OCI-LY1 (cell line): ENCODE results near the gene SNRNP27.
A peak's percentile ranks its signal among the peaks of the same experiment; 100 is the strongest.
"Not testable (repeated sequence)": the region's sequence is repeated elsewhere in the genome, so short reads cannot be mapped to it uniquely, and the experiment has no call there.

Source experiments
- H2AFZ ChIP-seq: fragments of 200-600 bp; sonication (generic), shearing (Covaris generic); 2 replicates; pipeline ENCODE4 v1.6.0; 2014; ENCODE audit warnings: antibody characterized with exemption, mild to moderate bottlenecking, low read length
- H3F3A ChIP-seq: fragments of 200-600 bp; sonication (generic), shearing (Covaris generic); 2 replicates; pipeline ENCODE4 v1.6.0; 2014; ENCODE audit warnings: mild to moderate bottlenecking, antibody characterized with exemption, low read length, moderate library complexity; ENCODE audit not compliant: insufficient read depth
- H3K27ac ChIP-seq: fragments of 200-600 bp; sonication (generic); 2 replicates; pipeline ENCODE4 v1.5.1; 2014; ENCODE audit warnings: low read length, mixed run types, mild to moderate bottlenecking, low read depth; ENCODE audit not compliant: poor library complexity, severe bottlenecking
- H3K27me3 ChIP-seq: fragments of 200-600 bp; sonication (generic); 2 replicates; pipeline ENCODE4 v1.6.0; 2014; ENCODE audit warnings: antibody characterized with exemption, mild to moderate bottlenecking, low read length, moderate library complexity; ENCODE audit not compliant: insufficient read depth
- H3K36me3 ChIP-seq: fragments of 200-600 bp; sonication (generic); 2 replicates; pipeline ENCODE4 v1.6.1; 2014; ENCODE audit warnings: mild to moderate bottlenecking, antibody characterized with exemption, low read length, moderate library complexity, mixed read lengths; ENCODE audit not compliant: insufficient read depth
- H3K4me1 ChIP-seq: fragments of 200-600 bp; sonication (generic); 2 replicates; pipeline ENCODE4 v1.5.1; 2014; ENCODE audit warnings: mild to moderate bottlenecking, low read length, moderate library complexity; ENCODE audit not compliant: insufficient read depth, severe bottlenecking
- H3K4me2 ChIP-seq: fragments of 200-600 bp; sonication (generic), shearing (Covaris generic); 2 replicates; pipeline ENCODE4 v1.6.1; 2014; ENCODE audit warnings: low read length
- H3K4me3 ChIP-seq: fragments of 200-600 bp; sonication (generic); 2 replicates; pipeline ENCODE4 v1.5.1; 2014; ENCODE audit warnings: low read length, low read depth, mild to moderate bottlenecking, mixed read lengths; ENCODE audit not compliant: poor library complexity, severe bottlenecking
- H3K79me2 ChIP-seq: fragments of 200-600 bp; shearing (Covaris generic); 2 replicates; pipeline ENCODE4 v1.6.1; 2016; ENCODE audit warnings: mixed run types, low read length, mixed read lengths; ENCODE audit not compliant: insufficient read depth
- H3K9ac ChIP-seq: fragments of 200-600 bp; sonication (generic), shearing (Covaris generic); 2 replicates; pipeline ENCODE4 v1.6.1; 2014; ENCODE audit warnings: mild to moderate bottlenecking, low read length, mixed read lengths
- H3K9me2 ChIP-seq: fragments of 200-600 bp; sonication (generic), shearing (Covaris generic); 2 replicates; pipeline ENCODE4 v1.6.1; 2014; ENCODE audit warnings: low read depth, mild to moderate bottlenecking, low read length, mixed read lengths
- H3K9me3 ChIP-seq: fragments of 200-600 bp; shearing (Covaris generic); 2 replicates; pipeline ENCODE4 v1.6.1; 2014; ENCODE audit warnings: low read length, mixed read lengths
- H4K20me1 ChIP-seq: fragments of 200-600 bp; sonication (generic), shearing (Covaris generic); 2 replicates; pipeline ENCODE4 v1.6.0; 2016; ENCODE audit warnings: mild to moderate bottlenecking, low read length; ENCODE audit not compliant: insufficient read depth
- CTCF ChIP-seq: fragments of 200-600 bp; sonication (generic), shearing (Covaris generic); IDR thresholded peaks from 2 replicates; pipeline ENCODE4 v1.5.1; 2017; ENCODE audit warnings: mild to moderate bottlenecking, antibody characterized with exemption, low read length, moderate library complexity, mixed read lengths
- EZH2 ChIP-seq: fragments of 200-600 bp; sonication (generic), shearing (Covaris generic); IDR thresholded peaks from 2 replicates; pipeline ENCODE4 v1.8.0; 2017; ENCODE audit warnings: borderline replicate concordance, mixed run types, mild to moderate bottlenecking, antibody characterized with exemption, low read length, moderate library complexity, mixed read lengths

Gene SNRNP27

DNA sequence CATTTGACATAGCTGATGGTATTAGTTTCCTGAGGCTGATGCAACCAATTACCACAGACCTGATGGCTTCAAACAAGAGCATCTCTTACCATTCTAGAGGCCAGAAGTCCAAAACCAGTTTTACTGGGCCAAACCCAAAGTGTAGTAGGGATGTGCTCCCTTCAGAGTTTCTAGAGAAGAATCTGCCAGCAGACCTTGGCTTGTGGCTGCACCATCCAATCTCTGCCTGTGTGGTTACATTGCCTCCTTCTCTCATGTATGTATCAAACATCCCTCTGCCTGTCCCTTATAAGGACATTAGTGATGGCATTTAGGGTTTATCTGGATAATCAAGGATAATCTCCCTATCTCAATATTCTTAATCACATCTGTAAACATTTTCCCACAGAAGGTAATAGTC is 4.5 kb upstream of the SNRNP27 start:
- Histone ChIP-seq H3K9ac (no peak overlapping the region), H3K27me3 (peaks cover 3% of the 10 kb centered on the region; the same call in 1 of the 2 replicates), H3K4me3 (no peak overlapping the region), H3K27ac (no peak overlapping the region), H3K36me3 (no peaks in the 10 kb centered on the region; the same call in 1 of the 2 replicates), H3F3A (no peaks in the 10 kb centered on the region), H3K9me2 (no peaks in the 10 kb centered on the region), H3K9me3 (0 out of 2 replicates have a peak, but pooled peaks cover 5% of the 10 kb centered on the region), H2AFZ (no peak overlapping the region), H3K4me1 (peaks cover 5% of the 10 kb centered on the region), H3K4me2 (no peak overlapping the region), H3K79me2 (peaks cover 5% of the 10 kb centered on the region), H4K20me1 (no peaks in the 10 kb centered on the region)
- no peak for TF ChIP-seq CTCF
- no peak for TF ChIP-seq EZH2

DNA sequence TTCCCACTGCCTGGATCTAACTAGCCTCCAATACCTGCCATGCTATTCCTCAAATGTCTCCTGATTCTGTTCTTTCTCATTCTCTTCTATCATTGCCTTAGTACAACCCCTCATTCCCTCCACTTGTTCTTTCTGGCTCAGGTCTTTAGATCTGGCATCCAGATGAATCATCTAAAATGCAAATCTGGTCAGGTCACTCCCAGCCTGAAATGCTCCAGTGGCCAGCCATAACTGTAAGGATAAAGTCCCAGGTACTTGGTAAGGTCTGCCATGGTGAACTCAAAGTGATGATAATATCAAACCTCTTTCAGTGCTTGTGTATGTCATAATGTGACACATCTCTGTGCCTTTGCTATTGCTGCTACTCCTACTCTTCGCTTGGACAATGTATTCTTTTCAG is 2.9 kb upstream of the SNRNP27 start:
- no peaks in the 10 kb centered on the region for H3F3A ChIP-seq
- peaks cover 18% of the 10 kb centered on the region for H3K4me1 ChIP-seq
- H2AFZ ChIP-seq: no peak overlapping the region

DNA sequence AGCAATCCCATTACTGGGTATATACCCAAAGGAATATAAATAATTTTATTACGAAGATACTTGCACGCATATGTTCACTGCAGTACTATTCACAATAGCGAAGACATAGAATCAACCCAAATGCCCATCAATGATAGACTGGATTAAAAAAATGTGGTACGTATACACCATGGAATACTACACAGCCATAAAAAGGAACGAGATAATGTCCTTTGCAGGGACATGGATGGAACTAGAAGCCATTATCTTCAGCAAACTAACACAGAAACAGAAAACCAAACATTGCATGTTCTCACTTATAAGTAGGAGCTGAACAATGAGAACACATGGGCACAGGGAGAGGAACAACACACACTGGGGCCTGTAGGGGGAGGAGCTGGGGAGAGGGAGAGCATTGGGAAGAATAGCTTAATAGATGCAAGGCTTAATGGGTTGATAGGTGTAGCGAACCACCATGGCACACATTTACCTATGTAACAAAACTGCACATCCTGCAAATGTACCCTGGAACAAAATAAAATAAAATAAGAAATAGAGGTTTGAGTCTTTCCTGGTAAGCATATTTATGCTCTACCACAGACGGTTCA is 825 bp upstream of the SNRNP27 start:
- Histone ChIP-seq H3K4me3 (peak overlapping the region; percentile 82), H3K79me2 (peaks cover 15% of the 10 kb centered on the region), H2AFZ (peak overlapping the region; percentile 100), H3K4me1 (peaks cover 18% of the 10 kb centered on the region), H3K36me3 (peaks cover 25% of the 10 kb centered on the region)
- H3K27ac ChIP-seq, H3K4me2 ChIP-seq, H3K9me2 ChIP-seq, H4K20me1 ChIP-seq, H3F3A ChIP-seq, H3K9me3 ChIP-seq, H3K9ac ChIP-seq, H3K27me3 ChIP-seq: not testable (repeated sequence)

More for the DNA sequence above, 2.9 kb upstream of the SNRNP27 start:
- TF ChIP-seq CTCF (no peak), EZH2 (no peak)
- H3K9me3 ChIP-seq: 0 out of 2 replicates have a peak, but pooled peaks cover 5% of the 10 kb centered on the region
- peaks cover 15% of the 10 kb centered on the region for H3K79me2 ChIP-seq
- no peak overlapping the region for H3K27ac ChIP-seq
- H3K9me2 ChIP-seq: no peaks in the 10 kb centered on the region
- H3K27me3 ChIP-seq: peaks cover 3% of the 10 kb centered on the region; the same call in 1 of the 2 replicates
- no peak overlapping the region for H3K4me2 ChIP-seq
- no peak overlapping the region for H3K9ac ChIP-seq
- no peak overlapping the region for H3K4me3 ChIP-seq
- peaks cover 7% of the 10 kb centered on the region for H3K36me3 ChIP-seq
- no peaks in the 10 kb centered on the region for H4K20me1 ChIP-seq

DNA sequence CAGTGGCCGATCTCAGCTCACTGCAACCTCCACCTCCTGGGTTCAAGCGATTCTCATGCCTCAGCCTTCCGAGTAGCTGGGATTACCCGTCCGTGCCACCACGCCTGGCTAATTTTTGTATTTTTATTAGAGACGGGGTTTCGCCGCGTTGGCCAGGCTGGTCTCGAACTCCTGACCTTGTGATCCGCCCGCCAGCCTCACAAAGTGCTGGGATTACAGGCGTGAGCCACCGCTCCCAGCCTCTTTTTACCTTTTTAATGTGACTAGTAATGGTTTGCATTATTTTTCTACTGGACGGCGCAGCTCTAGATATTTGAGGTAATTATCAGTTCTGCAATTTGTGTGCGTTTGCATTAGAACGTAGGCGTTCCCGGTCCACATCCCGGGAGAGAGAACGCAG is 981 bp downstream of the SNRNP27 start:
- not testable (repeated sequence) for H2AFZ ChIP-seq, H3K27ac ChIP-seq
- H3K79me2 ChIP-seq: peaks cover 15% of the 10 kb centered on the region

More for the DNA sequence above, 981 bp downstream of the SNRNP27 start:
- not testable (repeated sequence) for H3K27me3 ChIP-seq, H3K9me3 ChIP-seq, H4K20me1 ChIP-seq, H3F3A ChIP-seq, H3K9me2 ChIP-seq
- Histone ChIP-seq H3K36me3 (peaks cover 37% of the 10 kb centered on the region), H3K4me1 (peaks cover 18% of the 10 kb centered on the region), H3K4me2 (peak overlapping the region; percentile 94), H3K4me3 (peak overlapping the region; percentile 82), H3K9ac (peak overlapping the region; percentile 75)
